NCI-H1048 (cell line): ENCODE data around the gene CUZD1.

Source experiments
- DNase-seq: peaks from one replicate; lab custom pipeline; 2025; lab: John Stamatoyannopoulos, UW

The CUZD1 gene

GRCh38 chr10:122814493-122814892 lies 31.2 kb downstream of the CUZD1 start:
- DNase-seq, result no peak

- DNase-seq, result no peak
These were observed 32.9 kb downstream of the CUZD1 start for GRCh38 chr10:122812751-122813150.

GRCh38 chr10:122802282-122802681 lies 43.4 kb downstream of the CUZD1 start:
- no peak for DNase-seq

- no peak for DNase-seq
These were observed 46.9 kb downstream of the CUZD1 start for GRCh38 chr10:122798704-122799231.

- DNase-seq, result no peak
These were observed 48.9 kb downstream of the CUZD1 start for GRCh38 chr10:122796796-122797195.

- DNase-seq, result no peak
These were observed 49.7 kb downstream of the CUZD1 start for GRCh38 chr10:122795924-122796323.

GRCh38 chr10:122786269-122786668 lies 59.4 kb downstream of the CUZD1 start:
- DNase-seq, result no peak

GRCh38 chr10:122782911-122783310 lies 62.7 kb downstream of the CUZD1 start:
- no peak for DNase-seq
